Stimulated activated memory B cell treated with anti-CD40 and anti-IgM and Interleukin-4, amounts not matched to agents 10 μg/mL and 1 μg/mL and 100 μg/mL, for 72 hours (primary cell): ENCODE data around the gene ICA1.
"Not testable (repeated sequence)": the region's sequence is repeated elsewhere in the genome, so short reads cannot be mapped to it uniquely, and the experiment has no call there.

ENCODE experiments used
- ATAC-seq: fragments of 150-1000 bp; cut with Tn5 transposase; 2 replicates; pipeline ENCODE4 v1.10.0; 2021
- H3K27ac Mint-ChIP-seq: one replicate; pipeline ENCODE4 v1.8.0; 2022; ENCODE audit warnings: mild to moderate bottlenecking, mixed read lengths
- H3K27me3 Mint-ChIP-seq: one replicate; pipeline ENCODE4 v1.8.0; 2022; ENCODE audit warnings: mixed read lengths
- H3K36me3 Mint-ChIP-seq: one replicate; pipeline ENCODE4 v1.8.0; 2022; ENCODE audit warnings: mixed read lengths
- H3K4me1 Mint-ChIP-seq: one replicate; pipeline ENCODE4 v1.8.0; 2022; ENCODE audit warnings: mixed read lengths
- H3K4me3 Mint-ChIP-seq: one replicate; pipeline ENCODE4 v1.8.0; 2022; ENCODE audit warnings: mild to moderate bottlenecking, moderate library complexity, mixed read lengths
- H3K9me3 Mint-ChIP-seq: one replicate; pipeline ENCODE4 v1.8.0; 2022; ENCODE audit warnings: mixed read lengths

The ICA1 gene

GRCh38 chr7:8250547-8250946, 11.4 kb downstream of the ICA1 start:
- H3K27ac Mint-ChIP-seq: no peak overlapping the region
- no peaks in the 10 kb centered on the region for H3K9me3 Mint-ChIP-seq
- no peak for ATAC-seq

GRCh38 chr7:8249121-8249520, 12.8 kb downstream of the ICA1 start:
- no peak for ATAC-seq
- Mint-ChIP-seq H3K4me3 (no peak overlapping the region), H3K36me3 (no peaks in the 10 kb centered on the region), H3K9me3 (peaks cover 3% of the 10 kb centered on the region), H3K27me3 (no peaks in the 10 kb centered on the region), H3K4me1 (no peaks in the 10 kb centered on the region), H3K27ac (no peak overlapping the region)

More at GRCh38 chr7:8250547-8250946, 11.4 kb downstream of the ICA1 start:
- Mint-ChIP-seq H3K4me3 (no peak overlapping the region), H3K27me3 (no peaks in the 10 kb centered on the region), H3K36me3 (no peaks in the 10 kb centered on the region), H3K4me1 (no peaks in the 10 kb centered on the region)

DNA sequence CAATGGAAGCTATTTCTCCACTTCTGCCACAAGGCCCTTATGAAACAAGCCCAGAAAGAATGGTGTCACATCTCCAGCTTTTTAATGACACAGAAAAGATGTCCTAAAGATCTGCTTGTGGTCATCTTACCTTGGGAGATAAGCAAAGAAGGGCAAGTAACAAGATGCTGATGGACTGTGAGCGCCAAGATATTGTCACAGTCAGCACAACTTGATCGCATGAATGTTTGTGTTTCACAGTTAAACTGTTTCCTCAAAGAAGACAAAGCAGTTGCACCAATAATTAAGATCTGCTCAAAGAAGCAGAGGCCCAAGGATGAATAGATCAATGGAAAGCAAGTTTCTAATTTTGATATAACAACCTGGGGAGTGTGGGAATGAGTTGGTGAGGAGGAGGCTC, 15.9 kb downstream of the ICA1 start:
- Mint-ChIP-seq H3K9me3 (peaks cover 20% of the 10 kb centered on the region), H3K27me3 (peaks cover 9% of the 10 kb centered on the region), H3K36me3 (peaks cover 7% of the 10 kb centered on the region), H3K4me3 (no peak overlapping the region), H3K4me1 (no peaks in the 10 kb centered on the region), H3K27ac (no peak overlapping the region)
- ATAC-seq: no peak

DNA sequence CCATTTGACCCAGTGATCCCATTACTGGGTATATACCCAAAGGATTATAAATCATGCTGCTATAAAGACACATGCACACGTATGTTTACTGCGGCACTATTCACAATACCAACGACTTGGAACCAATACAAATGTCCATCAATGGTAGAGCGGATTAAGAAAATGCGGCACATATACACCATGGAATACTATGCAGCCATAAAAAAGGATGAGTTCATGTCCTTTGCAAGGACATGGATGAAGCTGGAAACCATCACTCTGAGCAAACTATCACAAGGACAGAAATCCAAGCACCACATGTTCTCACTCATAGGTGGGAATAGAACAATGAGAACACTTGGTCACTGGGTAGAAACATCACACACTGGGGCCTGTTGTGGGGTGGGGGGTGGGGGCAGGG, 16.9 kb downstream of the ICA1 start:
- not testable (repeated sequence) for H3K36me3 Mint-ChIP-seq, ATAC-seq, H3K4me3 Mint-ChIP-seq, H3K27ac Mint-ChIP-seq, H3K4me1 Mint-ChIP-seq
- H3K27me3 Mint-ChIP-seq: peaks cover 19% of the 10 kb centered on the region
- peaks cover 20% of the 10 kb centered on the region for H3K9me3 Mint-ChIP-seq

- H3K4me1 Mint-ChIP-seq, ATAC-seq, H3K27ac Mint-ChIP-seq, H3K4me3 Mint-ChIP-seq, H3K36me3 Mint-ChIP-seq: not testable (repeated sequence)
- Mint-ChIP-seq H3K9me3 (peaks cover 20% of the 10 kb centered on the region), H3K27me3 (peaks cover 38% of the 10 kb centered on the region)
Measured at GRCh38 chr7:8243059-8243458, 18.9 kb downstream of the ICA1 start.

DNA sequence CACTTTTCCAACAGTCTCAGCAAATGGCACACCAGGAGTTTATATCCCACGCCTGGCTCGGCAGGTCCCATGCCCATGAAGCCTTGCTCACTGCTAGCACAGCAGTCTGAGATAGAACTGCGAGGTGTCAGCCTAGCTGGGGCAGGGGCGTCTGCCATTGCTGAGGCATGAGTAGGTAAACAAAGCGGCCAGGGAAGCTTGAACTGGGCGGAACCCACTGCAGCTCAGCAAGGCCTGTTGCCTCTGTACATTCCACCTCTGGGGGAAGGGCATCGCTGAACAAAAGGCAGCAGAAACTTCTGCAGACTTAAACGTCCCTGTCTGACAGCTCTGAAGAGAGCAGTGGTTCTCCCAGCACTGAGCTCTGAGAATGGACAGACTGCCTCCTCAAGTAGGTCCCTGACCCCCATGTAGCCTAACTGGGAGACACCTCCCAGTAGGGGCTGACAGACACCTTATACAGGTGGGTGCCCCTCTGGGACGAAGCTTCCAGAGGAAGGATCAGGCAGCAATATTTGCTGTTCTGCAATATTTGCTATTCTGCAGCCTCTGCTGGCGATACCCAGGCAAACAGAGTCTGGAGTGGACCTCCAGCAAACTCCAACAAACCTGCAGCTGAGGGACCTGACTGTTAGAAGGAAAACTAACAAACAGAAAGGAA, 22.1 kb downstream of the ICA1 start:
- not testable (repeated sequence) for H3K4me1 Mint-ChIP-seq, H3K36me3 Mint-ChIP-seq, H3K4me3 Mint-ChIP-seq, ATAC-seq, H3K27ac Mint-ChIP-seq
- Mint-ChIP-seq H3K27me3 (peaks cover 42% of the 10 kb centered on the region), H3K9me3 (peaks cover 20% of the 10 kb centered on the region)

GRCh38 chr7:8236780-8237407, 25.1 kb downstream of the ICA1 start:
- ATAC-seq: no peak
- H3K27me3 Mint-ChIP-seq: peaks cover 42% of the 10 kb centered on the region
- H3K27ac Mint-ChIP-seq: no peak overlapping the region
- H3K9me3 Mint-ChIP-seq: peaks cover under 1% of the 10 kb centered on the region
- H3K4me3 Mint-ChIP-seq: no peak overlapping the region
- H3K36me3 Mint-ChIP-seq: no peaks in the 10 kb centered on the region
- H3K4me1 Mint-ChIP-seq: no peaks in the 10 kb centered on the region

DNA sequence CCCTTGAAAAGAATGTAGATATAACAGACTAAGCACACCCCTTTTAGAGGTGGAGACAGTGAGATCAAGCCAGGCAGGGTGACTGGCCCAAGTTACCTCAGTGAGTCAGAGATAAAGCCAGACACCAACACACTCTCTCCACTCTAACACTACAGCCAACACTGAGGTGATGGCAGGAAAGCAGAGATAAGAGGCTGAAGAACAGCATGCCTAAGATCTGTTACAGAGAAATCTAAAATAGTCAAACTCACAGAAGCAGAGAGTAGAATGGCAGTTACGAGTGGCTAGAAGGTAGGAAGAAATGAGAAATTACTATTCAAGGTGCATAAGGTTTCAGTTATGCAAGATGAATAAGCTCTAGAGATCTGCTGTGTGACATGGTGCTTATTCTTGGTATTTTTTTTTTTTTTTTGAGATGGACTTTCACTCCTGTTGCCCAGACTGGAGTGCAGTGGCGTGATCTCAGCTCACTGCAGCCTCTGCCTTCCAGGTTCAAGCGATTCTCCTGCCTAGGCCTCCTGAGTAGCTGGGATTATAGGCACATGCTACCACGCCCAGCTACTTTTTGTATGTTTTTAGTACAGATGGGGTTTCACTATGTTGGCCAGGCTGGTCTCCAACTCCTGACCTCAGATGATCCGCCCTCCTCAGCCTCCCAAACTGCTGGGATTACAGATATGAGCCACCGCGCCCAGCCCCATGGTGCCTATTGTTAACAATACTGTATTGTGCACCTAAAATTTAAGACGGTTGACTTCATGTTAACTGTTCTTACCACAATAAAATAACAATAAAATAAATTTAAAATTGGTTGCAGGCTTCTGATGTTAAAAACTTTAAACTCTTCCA, 28.7 kb downstream of the ICA1 start:
- Mint-ChIP-seq H3K9me3 (no peaks in the 10 kb centered on the region), H3K4me1 (no peaks in the 10 kb centered on the region), H3K4me3 (no peak overlapping the region), H3K27me3 (peaks cover 15% of the 10 kb centered on the region), H3K27ac (no peak overlapping the region), H3K36me3 (no peaks in the 10 kb centered on the region)
- ATAC-seq: no peak

GRCh38 chr7:8229927-8230326, 32.0 kb downstream of the ICA1 start:
- H3K36me3 Mint-ChIP-seq: no peaks in the 10 kb centered on the region
- H3K27me3 Mint-ChIP-seq: peaks cover 28% of the 10 kb centered on the region
- no peak overlapping the region for H3K4me3 Mint-ChIP-seq
- no peaks in the 10 kb centered on the region for H3K4me1 Mint-ChIP-seq
- H3K27ac Mint-ChIP-seq: no peak overlapping the region
- no peak for ATAC-seq
- H3K9me3 Mint-ChIP-seq: no peaks in the 10 kb centered on the region

DNA sequence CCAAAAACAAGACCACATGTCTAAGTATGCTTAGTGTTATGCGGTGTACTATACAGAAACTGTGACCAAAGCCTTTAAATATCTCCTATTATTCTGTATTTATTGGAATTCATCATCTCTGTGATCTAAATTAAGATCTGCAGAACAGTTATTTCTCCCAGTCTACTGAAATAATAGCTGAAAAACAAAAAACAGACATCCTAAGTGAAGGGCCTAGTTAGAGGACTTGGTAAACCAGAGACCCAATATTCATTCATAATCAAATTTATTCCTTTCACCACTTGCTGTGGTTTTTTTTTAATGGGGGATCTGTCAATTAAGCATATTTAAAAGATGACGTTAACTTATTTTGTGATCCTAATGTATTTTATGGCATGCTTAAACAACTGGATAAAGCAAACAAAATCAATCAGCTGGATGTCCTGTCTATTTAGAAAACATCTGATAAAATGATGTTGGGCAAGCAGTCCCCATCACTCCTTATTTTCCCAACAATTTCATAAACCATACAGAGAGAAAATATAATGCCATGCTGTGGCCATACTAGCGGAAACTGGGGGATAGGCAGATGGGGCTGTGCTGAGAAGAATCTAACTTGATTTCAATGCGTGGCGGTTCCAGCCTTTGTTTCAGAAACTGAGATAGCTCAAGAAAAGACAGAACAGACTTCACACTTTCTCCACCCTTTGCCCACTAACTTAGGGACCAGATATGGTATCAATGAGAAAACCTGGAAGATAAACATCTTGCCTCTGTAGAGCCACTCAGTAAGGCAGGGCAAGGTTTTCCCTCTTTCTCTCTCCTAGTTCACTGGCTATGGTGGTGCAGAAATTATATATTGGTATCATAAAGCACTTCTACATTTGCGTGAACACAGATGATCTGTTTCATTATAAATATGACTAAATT, 32.9 kb downstream of the ICA1 start:
- no peak overlapping the region for H3K4me3 Mint-ChIP-seq
- H3K9me3 Mint-ChIP-seq: no peaks in the 10 kb centered on the region
- no peak overlapping the region for H3K27ac Mint-ChIP-seq
- no peaks in the 10 kb centered on the region for H3K4me1 Mint-ChIP-seq
- H3K27me3 Mint-ChIP-seq: peaks cover 24% of the 10 kb centered on the region
- H3K36me3 Mint-ChIP-seq: no peaks in the 10 kb centered on the region
- ATAC-seq: no peak

DNA sequence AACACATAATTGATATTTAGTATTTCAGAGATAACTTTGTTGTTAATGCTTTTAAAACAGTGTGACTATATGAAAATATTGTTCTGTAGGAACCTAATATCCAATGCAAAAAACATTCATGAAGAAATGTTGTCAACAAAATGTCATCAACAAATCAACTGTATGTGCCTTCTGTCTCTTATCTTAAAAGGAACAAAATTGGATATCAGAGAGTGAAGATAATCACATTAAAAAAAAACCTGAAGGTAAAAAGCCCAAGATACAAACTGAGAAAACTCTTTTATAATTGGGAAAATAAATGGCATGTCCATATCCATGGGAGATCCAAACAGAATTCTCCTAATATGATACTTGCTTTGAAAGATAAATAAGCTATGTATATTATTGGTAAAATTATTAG, 33.9 kb downstream of the ICA1 start:
- Mint-ChIP-seq H3K27ac (no peak overlapping the region), H3K4me1 (no peaks in the 10 kb centered on the region), H3K36me3 (no peaks in the 10 kb centered on the region), H3K27me3 (peaks cover 19% of the 10 kb centered on the region), H3K4me3 (no peak overlapping the region), H3K9me3 (no peaks in the 10 kb centered on the region)
- no peak for ATAC-seq

GRCh38 chr7:8227261-8227660, 34.7 kb downstream of the ICA1 start:
- Mint-ChIP-seq H3K36me3 (no peaks in the 10 kb centered on the region), H3K4me1 (no peaks in the 10 kb centered on the region), H3K27ac (no peak overlapping the region), H3K9me3 (no peaks in the 10 kb centered on the region), H3K27me3 (peaks cover 19% of the 10 kb centered on the region), H3K4me3 (no peak overlapping the region)
- ATAC-seq: no peak

GRCh38 chr7:8226501-8226900, 35.5 kb downstream of the ICA1 start:
- no peak overlapping the region for H3K4me3 Mint-ChIP-seq
- H3K4me1 Mint-ChIP-seq: no peaks in the 10 kb centered on the region
- no peak overlapping the region for H3K27ac Mint-ChIP-seq
- no peaks in the 10 kb centered on the region for H3K36me3 Mint-ChIP-seq
- ATAC-seq: no peak
- H3K9me3 Mint-ChIP-seq: no peaks in the 10 kb centered on the region
- peaks cover 19% of the 10 kb centered on the region for H3K27me3 Mint-ChIP-seq

DNA sequence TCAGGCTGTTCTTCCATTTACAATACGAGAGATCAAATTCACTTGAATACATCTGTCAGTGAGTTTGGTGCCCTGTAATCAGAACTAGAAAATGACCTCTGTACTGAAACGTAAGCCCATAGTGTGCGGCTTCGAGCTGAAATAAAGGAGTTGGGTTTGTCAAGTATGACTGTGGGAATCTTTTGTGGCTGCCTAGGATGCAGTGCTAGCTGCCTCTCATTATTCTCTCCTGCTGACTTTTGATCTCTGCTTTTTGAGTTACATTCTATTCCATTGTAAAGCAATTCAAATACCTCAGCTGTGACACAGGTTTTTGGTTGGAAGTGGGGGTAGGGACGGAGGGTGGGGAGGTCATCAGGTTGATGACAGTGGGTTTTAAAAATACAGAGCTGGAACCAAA, 40.4 kb downstream of the ICA1 start:
- Mint-ChIP-seq H3K4me3 (no peak overlapping the region), H3K9me3 (no peaks in the 10 kb centered on the region), H3K36me3 (no peaks in the 10 kb centered on the region), H3K4me1 (no peaks in the 10 kb centered on the region), H3K27ac (no peak overlapping the region), H3K27me3 (peaks cover 9% of the 10 kb centered on the region)
- ATAC-seq: no peak

GRCh38 chr7:8221101-8221495, 40.9 kb downstream of the ICA1 start:
- H3K9me3 Mint-ChIP-seq: no peaks in the 10 kb centered on the region
- no peaks in the 10 kb centered on the region for H3K36me3 Mint-ChIP-seq
- ATAC-seq: peak; percentile 20
- H3K27me3 Mint-ChIP-seq: peaks cover 4% of the 10 kb centered on the region
- no peak overlapping the region for H3K4me3 Mint-ChIP-seq
- no peak overlapping the region for H3K27ac Mint-ChIP-seq
- no peaks in the 10 kb centered on the region for H3K4me1 Mint-ChIP-seq
